H9 (cell line): ENCODE data around the gene POLD3. TPM values are rescaled to one million over a fixed set of nuclear protein-coding genes. Genes with fewer than 3 reads are reported as not detected.

Source experiments
- DNase-seq: peaks from one replicate; pipeline ENCODE4 v3.0.0-alpha.2; 2017
- H2AFZ ChIP-seq: one replicate; pipeline ENCODE4 v1.6.1; 2013; ENCODE audit warnings: mild to moderate bottlenecking, low read length, control low read depth, moderate library complexity
- H2AK5ac ChIP-seq: 2 replicates; pipeline ENCODE4 v1.6.1; 2013; ENCODE audit warnings: low read length, control low read depth, mixed read lengths; ENCODE audit not compliant: insufficient read length
- H2BK120ac ChIP-seq: one replicate; pipeline ENCODE4 v1.6.1; 2013; ENCODE audit warnings: low read depth, mild to moderate bottlenecking, low read length, control low read depth, inconsistent platforms; ENCODE audit not compliant: poor library complexity, severe bottlenecking
- H2BK12ac ChIP-seq: 2 replicates; pipeline ENCODE4 v1.6.1; 2013; ENCODE audit warnings: low read length, control low read depth, mixed read lengths, low read depth; ENCODE audit not compliant: insufficient read length
- H2BK15ac ChIP-seq: 2 replicates; pipeline ENCODE4 v1.6.1; 2013; ENCODE audit warnings: low read depth, low read length, control low read depth
- H2BK20ac ChIP-seq: one replicate; pipeline ENCODE4 v1.6.1; 2013; ENCODE audit warnings: low read depth, mild to moderate bottlenecking, low read length, control low read depth, inconsistent platforms; ENCODE audit not compliant: poor library complexity, severe bottlenecking
- H2BK5ac ChIP-seq: 2 replicates; pipeline ENCODE4 v1.6.1; 2013; ENCODE audit warnings: low read length, control low read depth, mixed read lengths; ENCODE audit not compliant: insufficient read length
- H3K14ac ChIP-seq: 2 replicates; pipeline ENCODE4 v1.6.1; 2013; ENCODE audit warnings: low read length, control low read depth; ENCODE audit not compliant: insufficient read depth
- H3K18ac ChIP-seq: 2 replicates; pipeline ENCODE4 v1.6.1; 2013; ENCODE audit warnings: low read depth, mild to moderate bottlenecking, mixed read lengths, low read length, control low read depth; ENCODE audit not compliant: insufficient read length
- H3K23ac ChIP-seq: 2 replicates; pipeline ENCODE4 v1.6.1; 2013; ENCODE audit warnings: low read length, control low read depth, mixed read lengths, low read depth; ENCODE audit not compliant: insufficient read length
- H3K23me2 ChIP-seq: 2 replicates; pipeline ENCODE4 v1.6.1; 2013; ENCODE audit warnings: low read depth, mild to moderate bottlenecking, mixed read lengths, low read length, control low read depth; ENCODE audit not compliant: insufficient read length, poor library complexity, severe bottlenecking
- H3K27ac ChIP-seq: 2 replicates; pipeline ENCODE4 v1.5.1; 2013; ENCODE audit warnings: low read length, control low read depth, mixed read lengths, low read depth; ENCODE audit not compliant: insufficient read length
- H3K27me3 ChIP-seq: 2 replicates; pipeline ENCODE4 v1.6.1; 2013; ENCODE audit warnings: low read length, control low read depth, inconsistent platforms; ENCODE audit not compliant: insufficient read depth
- H3K4ac ChIP-seq: 2 replicates; pipeline ENCODE4 v1.6.1; 2013; ENCODE audit warnings: low read depth, mild to moderate bottlenecking, control low read depth, inconsistent platforms, low read length, moderate library complexity
- H3K4me1 ChIP-seq: 2 replicates; pipeline ENCODE4 v1.6.1; 2013; ENCODE audit warnings: low read length, control low read depth, inconsistent platforms; ENCODE audit not compliant: insufficient read depth
- H3K4me2 ChIP-seq: 2 replicates; pipeline ENCODE4 v1.6.1; 2013; ENCODE audit warnings: low read length, control low read depth, mixed read lengths; ENCODE audit not compliant: insufficient read length, insufficient read depth
- H3K56ac ChIP-seq: 2 replicates; pipeline ENCODE4 v1.6.1; 2013; ENCODE audit warnings: low read depth, mild to moderate bottlenecking, mixed read lengths, low read length, control low read depth; ENCODE audit not compliant: insufficient read length
- H3K79me1 ChIP-seq: 2 replicates; pipeline ENCODE4 v1.6.1; 2013; ENCODE audit warnings: low read depth, mild to moderate bottlenecking, moderate library complexity, low read length, control low read depth, inconsistent platforms; ENCODE audit not compliant: insufficient read depth, poor library complexity, severe bottlenecking
- H3K79me2 ChIP-seq: 2 replicates; pipeline ENCODE4 v1.6.1; 2013; ENCODE audit warnings: low read length, control low read depth, inconsistent platforms; ENCODE audit not compliant: insufficient read depth
- H3K9ac ChIP-seq: 2 replicates; pipeline ENCODE4 v1.6.1; 2013; ENCODE audit warnings: low read length, control low read depth, mixed read lengths; ENCODE audit not compliant: insufficient read length; ENCODE audit errors: extremely low read depth
- H3K9me3 ChIP-seq: one replicate; pipeline ENCODE4 v1.6.1; 2013; ENCODE audit warnings: low read depth, low read length, inconsistent platforms; ENCODE audit not compliant: control insufficient read depth
- H3T11ph ChIP-seq: one replicate; pipeline ENCODE4 v1.6.1; 2013; ENCODE audit warnings: mild to moderate bottlenecking, low read length, control low read depth, inconsistent platforms
- H4K20me1 ChIP-seq: one replicate; pipeline ENCODE4 v1.6.1; 2013; ENCODE audit not compliant: control insufficient read depth, insufficient read length, insufficient read depth
- H4K5ac ChIP-seq: 2 replicates; pipeline ENCODE4 v1.6.1; 2013; ENCODE audit warnings: low read depth, mild to moderate bottlenecking, mixed read lengths, low read length, control low read depth; ENCODE audit not compliant: insufficient read length
- H4K8ac ChIP-seq: replicated peaks from 2 replicates; pipeline ENCODE4 v1.6.1; 2013; ENCODE audit warnings: low read length, control low read depth, mixed read lengths, low read depth; ENCODE audit not compliant: insufficient read length
- H4K91ac ChIP-seq: 2 replicates; pipeline ENCODE4 v1.6.1; 2013; ENCODE audit warnings: low read depth, mild to moderate bottlenecking, moderate library complexity, mixed read lengths, low read length, control low read depth; ENCODE audit not compliant: insufficient read length
- H3K27ac Mint-ChIP-seq, 3 experiments: 2 replicates in 2 of 3; 3 replicates in 1 of 3; pipeline ENCODE4 v1.8.0; 2020 to 2021; ENCODE audit warnings: mixed read lengths in 3 of 3, mild to moderate bottlenecking in 1 of 3, moderate library complexity in 1 of 3
- H3K27me3 Mint-ChIP-seq: 2 replicates; pipeline ENCODE4 v1.8.0; 2021; ENCODE audit warnings: low read depth, mild to moderate bottlenecking, moderate library complexity, mixed read lengths
- H3K36me3 Mint-ChIP-seq, 3 experiments: 2 replicates in 2 of 3; 3 replicates in 1 of 3; pipeline ENCODE4 v1.8.0; 2020 to 2021; ENCODE audit warnings: low read depth in 3 of 3, mixed read lengths in 3 of 3; ENCODE audit not compliant: insufficient read depth in 1 of 3
- H3K4me1 Mint-ChIP-seq, 2 experiments: 2 replicates each; pipeline ENCODE4 v1.8.0; 2020; ENCODE audit warnings: mixed read lengths in 2 of 2
- H3K4me3 Mint-ChIP-seq, 2 experiments: 2 replicates in 1 of 2; 3 replicates in 1 of 2; pipeline ENCODE4 v1.8.0; 2020 to 2021; ENCODE audit warnings: mild to moderate bottlenecking in 2 of 2, mixed read lengths in 2 of 2, moderate library complexity in 1 of 2
- H3K9me3 Mint-ChIP-seq, 2 experiments: 2 replicates in 1 of 2; 3 replicates in 1 of 2; pipeline ENCODE4 v1.8.0; 2020; ENCODE audit warnings: mild to moderate bottlenecking in 2 of 2, mixed read lengths in 2 of 2, moderate library complexity in 1 of 2
- CTCF ChIP-seq: fragments of 200-600 bp; sonication (generic); conservative IDR thresholded peaks from 3 replicates; pipeline ENCODE4 v1.8.0; 2021; ENCODE audit warnings: antibody characterized with exemption, mild to moderate bottlenecking
- WGBS: extraction: QIAGEN DNeasy Blood & Tissue Kit; methylation state at CpG from one replicate; pipeline ENCODE4 v1.1.7; 2013; ENCODE audit warnings: missing lambda C conversion rate, low lambda C conversion rate, mixed read lengths; ENCODE audit not compliant: insufficient read length; ENCODE audit errors: extremely low coverage; 5-methylcytosine and 5-hydroxymethylcytosine counted together
- total RNA-seq: library from RNA; stranded (reverse); gene quantifications from 2 replicates; pipeline ENCODE4 v1.2.1, GENCODE V29; 2021

The POLD3 gene
- total RNA-seq, 1 experiment from 2014 or later = 34.1 TPM

DNA sequence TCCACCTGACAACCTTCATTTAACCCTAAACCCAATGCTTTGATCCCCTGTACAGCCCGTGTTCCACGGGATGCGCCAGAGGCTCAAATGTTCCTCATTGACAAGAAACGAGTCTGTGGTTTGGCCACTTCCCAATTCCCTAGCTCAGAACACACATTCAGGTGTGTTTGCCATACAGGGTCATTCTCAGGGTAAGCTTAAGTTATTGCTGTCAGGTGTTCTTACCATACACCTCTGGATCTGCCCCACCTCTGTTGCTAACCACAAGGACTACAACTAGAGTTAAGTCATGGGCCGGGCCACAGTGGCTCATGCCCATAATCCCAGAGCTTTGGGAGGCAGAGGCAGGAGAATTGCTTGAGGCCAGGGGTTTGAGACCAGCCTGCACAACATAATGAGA, 45.6 kb upstream of the POLD3 start:
- H4K91ac ChIP-seq = no peak overlapping the region
- no peaks in the 10 kb centered on the region for H3K79me2 ChIP-seq
- no peaks in the 10 kb centered on the region for H3K27me3 ChIP-seq
- no peaks in the 10 kb centered on the region for H3K23me2 ChIP-seq
- H3K4ac ChIP-seq = no peak overlapping the region
- Mint-ChIP-seq H3K9me3 (peaks cover 21 to 26% of the 10 kb centered on the region in 2 experiments), H3K4me1 (peaks cover 11 to 12% of the 10 kb centered on the region in 2 experiments), H3K4me3 (no peak overlapping the region), H3K36me3 (peaks cover 12 to 15% (median 13%) of the 10 kb centered on the region in 3 experiments), H3K27ac (no peak overlapping the region), H3K27me3 (peaks cover 2% of the 10 kb centered on the region; the same call in 1 of the 2 replicates)
- no peak for TF ChIP-seq CTCF
- H3K9me3 ChIP-seq = peaks cover 16% of the 10 kb centered on the region
- no peak overlapping the region for H2BK15ac ChIP-seq
- no peak overlapping the region for H2BK12ac ChIP-seq
- H2BK5ac ChIP-seq = no peak overlapping the region
- no CpG with 5 or more reads among the region's 5 CpGs for WGBS
- H2BK20ac ChIP-seq = no peak overlapping the region
- H2AK5ac ChIP-seq = no peak overlapping the region
- no peak overlapping the region for H4K5ac ChIP-seq
- no peaks in the 10 kb centered on the region for H3K79me1 ChIP-seq
- no peak for DNase-seq
- no peak overlapping the region for H2AFZ ChIP-seq
- no peak overlapping the region for H2BK120ac ChIP-seq
- no peak overlapping the region for H3K4me2 ChIP-seq
- H3K27ac ChIP-seq = no peak overlapping the region
- 0 out of 2 replicates have a peak, but pooled peaks cover 2% of the 10 kb centered on the region for H3K4me1 ChIP-seq
- H3T11ph ChIP-seq = no peak overlapping the region
- no peak overlapping the region for H3K56ac ChIP-seq
- H3K9ac ChIP-seq = no peak overlapping the region
- no peak overlapping the region for H3K23ac ChIP-seq
- H3K14ac ChIP-seq = no peak overlapping the region
- H3K18ac ChIP-seq = no peak overlapping the region
- H4K20me1 ChIP-seq = no peaks in the 10 kb centered on the region
- no peak overlapping the region for H4K8ac ChIP-seq
